A549 treated with Mapracorat at 1 μM for 4 hours (cell line): Measurements from ENCODE around the gene TRIM49C. TPM values are rescaled to one million over a fixed set of nuclear protein-coding genes. Genes with fewer than 3 reads are reported as not detected.

ENCODE experiments used
- total RNA-seq: library from RNA; stranded (reverse); fragments of 200-300 nt; extraction: Qiagen RNA extraction; gene quantifications from 5 replicates; pipeline ENCODE4 v1.2.3, GENCODE V29; 2022

The TRIM49C gene, protein sequence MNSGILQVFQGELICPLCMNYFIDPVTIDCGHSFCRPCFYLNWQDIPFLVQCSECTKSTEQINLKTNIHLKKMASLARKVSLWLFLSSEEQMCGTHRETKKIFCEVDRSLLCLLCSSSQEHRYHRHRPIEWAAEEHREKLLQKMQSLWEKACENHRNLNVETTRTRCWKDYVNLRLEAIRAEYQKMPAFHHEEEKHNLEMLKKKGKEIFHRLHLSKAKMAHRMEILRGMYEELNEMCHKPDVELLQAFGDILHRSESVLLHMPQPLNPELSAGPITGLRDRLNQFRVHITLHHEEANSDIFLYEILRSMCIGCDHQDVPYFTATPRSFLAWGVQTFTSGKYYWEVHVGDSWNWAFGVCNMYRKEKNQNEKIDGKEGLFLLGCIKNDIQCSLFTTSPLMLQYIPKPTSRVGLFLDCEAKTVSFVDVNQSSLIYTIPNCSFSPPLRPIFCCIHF
- not detected in 5 replicates for total RNA-seq

GRCh38 chr11:90030806-90031205 is at the start of gene TRIM49C:
Gene TRIM49C, plus strand, starts transcription at chr11:90031106. Its CDS starts 4,106 bp downstream, at chr11:90035212.

GRCh38 chr11:90085650-90086049 is 54.7 kb downstream of the TRIM49C start, which contains the start of gene UBTFL1:
Gene UBTFL1, plus strand, starts transcription at chr11:90085950. Its CDS starts 0 bp downstream, at chr11:90085950.

Other genes with a start within 250 kb of the TRIM49C start
- 0.09 to 0.14 TPM in 2 of 5 replicates, not detected in the others for gene TRIM49, start 222.5 kb upstream of the TRIM49C start, total RNA-seq
- gene TRIM64B, start 152.6 kb upstream of the TRIM49C start, total RNA-seq: not detected in 5 replicates
- 0.09 to 0.24 TPM (median 0.16 TPM) in 4 of 5 replicates, not detected in the other for gene TRIM49D1, start 108.9 kb upstream of the TRIM49C start, total RNA-seq
- gene TRIM49D2, start 107.0 kb upstream of the TRIM49C start, total RNA-seq: 0.07 to 0.13 TPM (median 0.11 TPM) in 3 of 5 replicates, not detected in the others
- not detected in 5 replicates for gene TRIM64, start 65.1 kb upstream of the TRIM49C start, total RNA-seq
- gene UBTFL1, start 54.8 kb downstream of the TRIM49C start, total RNA-seq: not detected in 5 replicates
- gene NAALAD2, start 103.6 kb downstream of the TRIM49C start, total RNA-seq: not detected in 5 replicates
- gene CHORDC1, start 191.9 kb downstream of the TRIM49C start, total RNA-seq: 59.8 to 85.9 TPM (median 77.0 TPM) in 5 replicates